Gastrocnemius medialis (tissue), 4 donors: ENCODE data around the gene C12orf56. TPM values are rescaled to one million over a fixed set of nuclear protein-coding genes. Genes with fewer than 3 reads are reported as not detected.
"Not testable (repeated sequence)": the region's sequence is repeated elsewhere in the genome, so short reads cannot be mapped to it uniquely, and the experiment has no call there.

Experiments used
- ATAC-seq, 2 donors: fragments of 150-250 bp; one replicate each; pipeline ENCODE4 v1.9.1; 2016
- DNase-seq, 2 donors: peaks; one replicate each; pipeline ENCODE4 v3.0.0-alpha.2; 2019
- H3K27ac ChIP-seq, 4 donors: fragments of 200-600 bp; sonication (generic); 1 replicate in 1 of 4; 2 replicates in 3 of 4; pipeline ENCODE4 v1.5.1; 2016 to 2018; ENCODE audit warnings: mild to moderate bottlenecking in 2 of 4, moderate library complexity in 1 of 4
- H3K27me3 ChIP-seq, 3 donors: fragments of 200-600 bp; sonication (generic) in 2 of 3; 1 replicate in 1 of 3; 2 replicates in 2 of 3; pipeline versions ENCODE4 v1.5.1 to v1.6.0; 2016 to 2019; ENCODE audit warnings: mild to moderate bottlenecking in 1 of 3, moderate library complexity in 1 of 3
- H3K36me3 ChIP-seq, 2 donors: fragments of 200-600 bp; sonication (generic) in 1 of 2; one replicate each; pipeline ENCODE4 v1.5.1; 2017 to 2018
- H3K4me1 ChIP-seq, 2 donors: fragments of 200-600 bp; sonication (generic) in 1 of 2; one replicate each; pipeline ENCODE4 v1.5.1; 2016 to 2017; ENCODE audit warnings: mild to moderate bottlenecking in 2 of 2
- H3K4me3 ChIP-seq, 4 donors: fragments of 200-600 bp; sonication (generic) in 3 of 4; 1 replicate in 1 of 4; 2 replicates in 3 of 4; pipeline ENCODE4 v1.5.1; 2016 to 2019; ENCODE audit warnings: mild to moderate bottlenecking in 2 of 4
- H3K9me3 ChIP-seq, 3 donors: fragments of 200-600 bp; sonication (generic) in 2 of 3; 1 replicate in 1 of 3; 2 replicates in 2 of 3; pipeline ENCODE4 v1.5.1; 2016 to 2019
- POLR2A ChIP-seq, 2 donors: fragments of 450-650 bp; IDR thresholded peaks; one replicate each; pipeline ENCODE4 v1.6.1; 2017; ENCODE audit warnings: antibody characterized with exemption in 2 of 2, mild to moderate bottlenecking in 2 of 2, moderate library complexity in 2 of 2
- in situ Hi-C, 4 donors: fragments of 200-750 bp; cut with MboI; loops; one replicate each; pipeline versions ENCODE4 v1.15.0 to v1.8.0; 2017; ENCODE audit warnings: low sequenced_read_pairs in 4 of 4
- intact Hi-C: fragments of 100-400 bp; cut with DNase I; formaldehyde crosslinking; loops from one replicate; pipeline ENCODE4 v1.15.1; 2023; ENCODE audit warnings: low total_unique reads
- total RNA-seq, 4 donors: library from RNA; depleted of rRNA; stranded (reverse); fragments of >200 nt; gene quantifications; one replicate each; pipeline versions ENCODE4 v1.1.0 to v1.2.3, GENCODE V29; 2016
- TF ChIP-seq, protein P1 (sequence below), 5 experiments: fragments of 450-650 bp in 3 of 5; fragments of 200-600 bp in 2 of 5; sonication (generic) in 2 of 5; IDR thresholded peaks in 4 of 5; conservative IDR thresholded peaks in 1 of 5; 1 replicate in 4 of 5; 2 replicates in 1 of 5; pipeline ENCODE4 v1.5.1; 2016 to 2019; ENCODE audit warnings: antibody characterized with exemption in 5 of 5, mild to moderate bottlenecking in 3 of 5, moderate library complexity in 3 of 5

Gene C12orf56
- total RNA-seq, 4 donors from 2014 or later, result not detected

- ATAC-seq, result no peak
- in situ Hi-C loops (no loop called here), intact Hi-C loops (no loop called here)
- no peaks in the 10 kb centered on the region for H3K36me3 ChIP-seq
- H3K27me3 ChIP-seq, result no peaks in the 10 kb centered on the region
- H3K4me3 ChIP-seq, result no peak overlapping the region
- no peaks in the 10 kb centered on the region for H3K9me3 ChIP-seq
- no peak for TF ChIP-seq POLR2A (IDR thresholded peaks at IDR 0.05)
- TF ChIP-seq, protein P1, sequence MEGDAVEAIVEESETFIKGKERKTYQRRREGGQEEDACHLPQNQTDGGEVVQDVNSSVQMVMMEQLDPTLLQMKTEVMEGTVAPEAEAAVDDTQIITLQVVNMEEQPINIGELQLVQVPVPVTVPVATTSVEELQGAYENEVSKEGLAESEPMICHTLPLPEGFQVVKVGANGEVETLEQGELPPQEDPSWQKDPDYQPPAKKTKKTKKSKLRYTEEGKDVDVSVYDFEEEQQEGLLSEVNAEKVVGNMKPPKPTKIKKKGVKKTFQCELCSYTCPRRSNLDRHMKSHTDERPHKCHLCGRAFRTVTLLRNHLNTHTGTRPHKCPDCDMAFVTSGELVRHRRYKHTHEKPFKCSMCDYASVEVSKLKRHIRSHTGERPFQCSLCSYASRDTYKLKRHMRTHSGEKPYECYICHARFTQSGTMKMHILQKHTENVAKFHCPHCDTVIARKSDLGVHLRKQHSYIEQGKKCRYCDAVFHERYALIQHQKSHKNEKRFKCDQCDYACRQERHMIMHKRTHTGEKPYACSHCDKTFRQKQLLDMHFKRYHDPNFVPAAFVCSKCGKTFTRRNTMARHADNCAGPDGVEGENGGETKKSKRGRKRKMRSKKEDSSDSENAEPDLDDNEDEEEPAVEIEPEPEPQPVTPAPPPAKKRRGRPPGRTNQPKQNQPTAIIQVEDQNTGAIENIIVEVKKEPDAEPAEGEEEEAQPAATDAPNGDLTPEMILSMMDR (IDR thresholded peaks at IDR 0.05 in 4 of 5, conservative IDR thresholded peaks at IDR 0.05 in 1 of 5), result no peak
- no peak for DNase-seq
- no peak overlapping the region for H3K27ac ChIP-seq
- no peaks in the 10 kb centered on the region for H3K4me1 ChIP-seq
Measured at GRCh38 chr12:64351265-64351664, 39.3 kb downstream of the C12orf56 start.

GRCh38 chr12:64347630-64348029 lies 42.9 kb downstream of the C12orf56 start:
- TF ChIP-seq, protein P1 (IDR thresholded peaks at IDR 0.05 in 4 of 5, conservative IDR thresholded peaks at IDR 0.05 in 1 of 5), result no peak
- TF ChIP-seq POLR2A (IDR thresholded peaks at IDR 0.05), result no peak
- no peaks in the 10 kb centered on the region for H3K27me3 ChIP-seq
- intact Hi-C loops, result no loop called here
- DNase-seq (no peak), ATAC-seq (no peak)
- in situ Hi-C loops, result no loop called here
- no peaks in the 10 kb centered on the region for H3K36me3 ChIP-seq
- H3K27ac ChIP-seq, result no peak overlapping the region
- H3K4me1 ChIP-seq, result no peaks in the 10 kb centered on the region
- no peak overlapping the region for H3K4me3 ChIP-seq
- H3K9me3 ChIP-seq, result no peaks in the 10 kb centered on the region

GRCh38 chr12:64344631-64345030 lies 45.9 kb downstream of the C12orf56 start:
- in situ Hi-C loops, DNase-seq, intact Hi-C loops, H3K27me3 ChIP-seq, H3K4me3 ChIP-seq, ATAC-seq, H3K36me3 ChIP-seq, H3K4me1 ChIP-seq, H3K27ac ChIP-seq, H3K9me3 ChIP-seq: not testable (repeated sequence)

DNA sequence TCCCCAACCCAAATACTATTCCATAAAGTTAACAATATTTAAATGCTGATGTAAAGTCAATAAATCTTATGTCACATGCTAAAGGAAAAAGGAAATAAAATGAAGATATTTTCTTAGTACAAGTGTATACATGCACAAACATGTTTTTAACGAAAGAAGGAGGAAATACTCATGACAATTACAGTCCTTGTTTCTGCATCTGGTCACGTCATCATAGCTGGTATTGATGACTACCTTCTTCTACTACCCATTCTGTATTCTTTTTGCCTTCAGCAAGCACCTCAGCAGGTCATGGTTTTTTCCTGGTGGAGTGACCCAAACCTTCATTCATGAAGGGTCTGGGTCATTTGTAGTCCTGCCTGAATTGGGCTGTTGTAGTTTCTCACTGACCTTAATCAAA lies 50.0 kb downstream of the C12orf56 start:
- DNase-seq, H3K9me3 ChIP-seq: not testable (repeated sequence)

GRCh38 chr12:64335886-64336466 lies 54.6 kb downstream of the C12orf56 start:
- Histone ChIP-seq H3K9me3 (no peaks in the 10 kb centered on the region), H3K4me1 (no peaks in the 10 kb centered on the region), H3K4me3 (no peak overlapping the region), H3K36me3 (no peaks in the 10 kb centered on the region), H3K27ac (no peak overlapping the region), H3K27me3 (no peaks in the 10 kb centered on the region)
- no peak for DNase-seq
- intact Hi-C loops (no loop called here), in situ Hi-C loops (no loop called here)
- ATAC-seq, result no peak
- TF ChIP-seq, protein P1 (IDR thresholded peaks at IDR 0.05 in 4 of 5, conservative IDR thresholded peaks at IDR 0.05 in 1 of 5), result no peak
- TF ChIP-seq POLR2A (IDR thresholded peaks at IDR 0.05), result no peak

More for the DNA sequence above, 50.0 kb downstream of the C12orf56 start:
- H3K36me3 ChIP-seq, H3K27me3 ChIP-seq, H3K4me1 ChIP-seq, H3K4me3 ChIP-seq, H3K27ac ChIP-seq, intact Hi-C loops, in situ Hi-C loops, ATAC-seq: not testable (repeated sequence)

DNA sequence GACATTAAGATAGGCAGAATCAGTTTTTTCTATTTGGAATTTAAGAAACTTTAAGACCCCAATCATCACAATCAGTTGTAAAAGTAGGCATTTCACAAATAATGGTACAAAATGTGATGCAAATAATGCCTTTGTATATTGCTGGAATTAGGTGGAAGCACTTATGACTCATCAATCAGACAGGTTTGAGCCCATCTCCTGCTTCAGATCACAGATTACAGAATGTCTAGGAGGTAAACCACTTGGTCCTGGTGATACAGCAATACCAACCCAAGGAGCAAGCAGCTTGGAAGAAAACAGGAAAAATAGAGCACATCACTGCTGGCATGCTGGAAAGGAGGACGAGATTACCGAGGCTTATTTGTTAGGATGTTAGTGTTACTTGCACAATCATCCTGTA lies 57.6 kb downstream of the C12orf56 start:
- in situ Hi-C loops (no loop called here), intact Hi-C loops (no loop called here)
- no peaks in the 10 kb centered on the region for H3K4me1 ChIP-seq
- no peaks in the 10 kb centered on the region for H3K36me3 ChIP-seq
- no peaks in the 10 kb centered on the region for H3K27me3 ChIP-seq
- H3K9me3 ChIP-seq, result no peaks in the 10 kb centered on the region
- no peak overlapping the region for H3K4me3 ChIP-seq
- no peak overlapping the region for H3K27ac ChIP-seq
- ATAC-seq (no peak), DNase-seq (no peak)
- TF ChIP-seq, protein P1 (IDR thresholded peaks at IDR 0.05 in 4 of 5, conservative IDR thresholded peaks at IDR 0.05 in 1 of 5), result no peak
- no peak for TF ChIP-seq POLR2A (IDR thresholded peaks at IDR 0.05)
